ENCODE measurements around the gene RBBP8NL.

Gene RBBP8NL

DNA sequence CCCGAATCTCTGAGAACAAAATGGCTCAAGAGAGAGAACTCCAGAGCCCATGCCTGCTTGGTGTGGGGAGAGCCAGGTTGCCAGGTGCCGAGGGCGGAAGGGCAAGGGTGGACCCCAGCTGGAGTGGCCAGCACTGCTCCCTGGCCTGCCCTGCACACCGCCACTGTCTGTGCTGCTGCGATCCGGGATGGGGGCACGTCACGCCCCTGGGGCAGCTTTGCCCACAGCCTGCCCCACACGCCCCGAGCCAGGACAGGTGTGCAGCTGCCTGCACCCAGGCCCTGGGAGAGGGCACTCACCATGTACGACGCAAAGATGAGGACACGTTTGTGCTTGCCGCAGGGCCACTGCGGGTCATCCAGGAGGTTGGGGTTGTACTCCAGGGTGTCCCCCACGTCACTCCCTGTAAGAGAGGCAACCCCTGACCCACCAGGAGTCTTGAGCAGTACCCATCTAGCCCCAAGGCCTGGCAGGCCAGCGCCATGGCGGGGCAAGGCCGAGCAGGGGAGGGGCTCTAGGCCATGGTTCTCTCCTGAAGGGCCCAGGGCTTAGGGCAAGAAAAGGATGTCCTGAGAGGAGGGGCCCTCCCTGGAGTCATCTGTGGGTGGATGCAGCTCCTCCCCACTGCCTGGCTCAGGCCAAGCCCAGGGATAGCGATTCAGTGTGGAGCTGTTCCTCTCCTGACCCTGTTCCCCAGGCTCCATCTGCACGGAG, 34.6 kb downstream of the RBBP8NL start:
- no peak for DNase-seq (ENCODE audit: low spot score)

DNA sequence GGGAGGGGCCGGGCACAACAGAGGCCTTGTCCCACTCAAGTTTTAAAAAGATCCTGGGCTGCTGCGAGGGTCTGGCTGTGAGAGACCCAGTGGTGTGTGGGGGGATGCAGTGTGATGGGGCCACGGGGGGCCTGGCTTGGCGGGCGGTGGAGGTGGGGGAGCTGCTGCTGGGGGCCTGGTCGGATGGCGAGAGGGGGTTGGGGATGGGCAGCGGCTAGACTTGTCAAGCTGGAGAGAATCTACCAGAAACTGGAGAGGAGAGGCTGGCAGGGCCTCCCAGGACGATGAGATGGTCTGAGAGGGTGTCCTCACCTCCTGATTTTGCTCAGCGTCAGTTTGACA, 35.3 kb downstream of the RBBP8NL start:
- no peak for DNase-seq (ENCODE audit: low spot score)

GRCh38 chr20:62391165-62392076, 35.9 kb downstream of the RBBP8NL start:
- no peak for DNase-seq (ENCODE audit: low spot score)

DNA sequence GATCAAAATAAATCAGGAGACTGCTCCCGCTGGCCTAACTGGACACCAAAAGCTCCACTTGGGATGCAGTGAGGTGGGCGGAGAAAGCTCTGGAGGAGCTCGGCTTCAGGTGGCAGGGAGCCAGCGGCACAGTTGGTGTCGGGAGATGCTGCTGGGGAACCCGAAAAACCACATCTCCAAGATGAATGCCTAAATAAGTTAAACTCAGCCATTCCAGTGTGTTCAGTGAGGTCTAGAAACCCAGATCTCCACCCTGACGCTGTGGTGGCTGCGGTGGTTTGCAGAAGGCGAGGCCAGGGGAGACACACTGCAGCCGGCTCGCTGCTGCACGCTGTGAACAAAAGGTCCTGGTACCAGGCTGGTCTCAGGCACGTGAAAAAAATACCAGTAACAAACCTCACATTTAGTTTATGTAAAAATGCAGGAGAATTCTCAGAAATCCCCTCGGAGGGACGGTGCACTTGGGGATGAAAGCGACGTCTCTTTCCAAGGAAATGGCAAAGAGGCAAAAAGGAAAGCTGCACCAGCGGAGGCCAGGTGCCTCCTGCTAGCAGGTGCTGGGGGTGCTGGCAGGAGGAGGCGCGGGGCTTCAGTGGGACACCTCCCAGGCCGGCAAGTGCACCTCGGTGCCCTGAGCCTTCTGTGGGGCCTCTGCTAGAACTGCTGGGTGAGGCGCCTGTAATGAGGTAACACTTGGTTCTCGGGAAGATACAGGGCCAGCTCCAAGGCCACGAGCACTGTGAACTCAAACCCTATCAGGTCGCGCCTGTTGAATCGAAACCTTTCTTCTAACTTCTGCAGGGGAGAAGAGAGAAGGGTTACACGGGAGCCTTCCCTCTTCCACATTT, 36.8 kb downstream of the RBBP8NL start:
- no peak for DNase-seq (ENCODE audit: low spot score)

DNA sequence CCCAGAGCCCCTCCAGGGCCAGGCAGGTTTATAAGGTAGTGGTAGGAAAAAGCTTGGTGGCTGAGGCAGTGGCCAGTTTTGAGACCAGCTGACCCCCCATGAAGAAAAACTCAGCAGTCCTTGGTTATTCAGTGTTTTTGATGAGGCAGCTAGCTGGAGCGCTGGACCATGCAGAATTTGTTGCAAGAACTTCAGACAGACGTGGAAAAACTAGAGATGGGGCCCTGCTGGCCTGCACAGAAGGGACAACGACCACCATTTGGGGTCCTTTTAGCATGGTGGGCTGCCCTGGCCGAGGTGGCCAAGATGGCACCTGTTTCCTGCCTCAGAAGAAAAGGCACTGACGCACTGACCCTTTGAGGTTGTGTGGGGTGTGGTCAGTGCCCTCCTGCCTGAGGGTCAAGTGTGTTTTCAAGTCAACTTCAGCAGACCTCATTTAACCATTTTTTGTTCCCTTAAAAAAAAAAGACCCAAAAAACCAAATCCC, 37.7 kb downstream of the RBBP8NL start:
- DNase-seq (ENCODE audit: low spot score), result no peak

- DNase-seq (ENCODE audit: low spot score), result no peak
Observed at GRCh38 chr20:62388839-62389600, 38.3 kb downstream of the RBBP8NL start.

DNA sequence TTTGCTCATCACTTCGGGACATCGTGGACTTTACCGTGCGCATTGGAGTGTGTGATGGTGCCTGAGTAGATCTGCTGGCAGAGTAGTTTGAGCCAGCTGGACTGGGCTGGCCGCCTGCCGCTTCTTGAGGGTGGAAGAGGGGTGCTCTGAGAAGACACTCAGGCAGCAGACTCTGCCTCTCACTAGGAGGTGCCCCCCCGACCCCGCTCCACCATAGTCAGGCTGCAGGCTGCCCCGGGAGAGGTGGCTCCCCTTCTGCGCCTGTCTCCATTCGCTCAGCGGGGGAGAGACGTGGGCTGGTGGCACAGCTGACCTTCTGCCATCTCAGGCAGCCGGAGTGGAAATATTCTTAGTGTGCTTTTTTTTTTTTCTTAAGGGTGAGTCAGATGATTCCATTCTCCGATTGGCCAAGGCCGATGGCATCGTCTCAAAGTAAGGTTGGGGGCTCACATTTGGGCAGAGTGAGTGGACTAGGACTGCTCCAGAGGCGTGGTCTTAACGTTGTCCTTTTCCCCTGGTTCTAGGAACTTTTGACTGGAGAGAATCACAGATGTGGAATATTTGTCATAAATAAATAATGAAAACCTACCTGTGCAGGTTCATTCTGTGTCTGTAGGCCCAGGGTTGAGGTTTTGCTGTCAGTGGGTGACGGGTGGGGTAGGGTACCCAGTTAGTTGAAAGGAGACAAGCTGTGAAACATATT, 39.3 kb downstream of the RBBP8NL start:
- DNase-seq (ENCODE audit: low spot score), result no peak

DNA sequence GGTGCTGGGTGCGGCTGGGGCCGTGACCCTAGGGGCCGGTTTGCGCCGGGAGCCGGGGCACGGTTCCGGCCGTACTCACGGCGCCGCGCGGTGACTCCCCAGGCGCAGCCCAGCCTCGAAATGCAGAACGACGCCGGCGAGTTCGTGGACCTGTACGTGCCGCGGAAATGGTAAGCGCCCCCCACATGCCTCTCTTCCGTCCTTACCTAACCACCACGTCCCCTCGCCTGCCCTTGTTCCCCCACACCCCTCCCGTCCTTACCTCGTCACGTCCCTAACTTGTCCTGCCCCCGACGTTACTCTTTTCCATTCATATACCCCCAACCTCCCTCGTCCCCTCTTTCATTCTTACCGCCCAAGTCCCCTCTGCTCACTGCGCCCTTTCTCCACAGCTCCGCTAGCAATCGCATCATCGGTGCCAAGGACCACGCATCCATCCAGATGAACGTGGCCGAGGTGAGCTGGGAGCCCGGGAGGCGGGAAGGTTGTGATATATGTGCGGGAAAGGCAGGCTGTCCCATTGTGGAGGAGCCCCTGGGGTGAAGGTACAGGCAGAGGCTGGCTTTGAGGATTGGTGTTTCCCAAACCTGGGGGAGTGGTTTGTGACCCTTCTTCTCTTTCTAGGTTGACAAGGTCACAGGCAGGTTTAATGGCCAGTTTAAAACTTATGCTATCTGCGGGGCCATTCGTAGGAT, 40.0 kb downstream of the RBBP8NL start:
- no peak for DNase-seq (ENCODE audit: low spot score)

GRCh38 chr20:62386383-62387218, 40.7 kb downstream of the RBBP8NL start, which contains the start of gene RPS21:
RPS21 (plus strand) TSS chr20:62387103; CDS start chr20:62387339, 236 bp downstream.
- peak; percentile 98 for DNase-seq (ENCODE audit: low spot score)

- peak; percentile 97 for DNase-seq (ENCODE audit: low spot score)
Observed at GRCh38 chr20:62382306-62383198, 44.8 kb downstream of the RBBP8NL start.

GRCh38 chr20:62381842-62382241, 45.5 kb downstream of the RBBP8NL start:
- no peak for DNase-seq (ENCODE audit: low spot score)

DNA sequence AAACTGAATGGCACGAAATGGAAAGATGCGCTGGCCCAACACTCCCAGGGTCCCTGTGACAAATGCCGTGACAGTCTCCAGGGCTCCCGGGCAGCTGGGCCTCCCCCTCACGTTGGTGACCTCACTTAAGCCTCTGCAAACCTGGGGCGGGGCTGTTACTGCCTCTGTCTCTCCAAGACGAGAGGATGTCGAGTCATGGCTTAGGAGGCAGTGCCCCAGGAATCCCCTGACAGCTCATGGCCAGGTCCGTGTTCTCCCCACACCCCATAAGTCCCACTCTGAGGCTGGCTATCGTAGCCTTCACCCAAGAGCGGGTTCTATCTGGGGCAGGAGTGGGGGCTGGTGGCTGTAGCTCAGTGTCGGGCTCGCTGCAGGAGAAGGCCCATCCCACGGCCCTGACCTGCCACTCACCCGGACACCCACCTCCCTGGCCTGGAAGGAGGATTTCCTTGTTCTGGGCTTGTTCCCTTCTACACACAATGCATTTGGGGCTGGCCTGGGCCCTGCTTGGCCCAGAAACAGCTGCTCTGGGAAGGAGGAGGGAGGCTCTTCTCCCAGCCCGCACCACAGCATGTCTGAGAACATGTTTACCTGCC, 46.0 kb downstream of the RBBP8NL start:
- no peak for DNase-seq (ENCODE audit: low spot score)

DNA sequence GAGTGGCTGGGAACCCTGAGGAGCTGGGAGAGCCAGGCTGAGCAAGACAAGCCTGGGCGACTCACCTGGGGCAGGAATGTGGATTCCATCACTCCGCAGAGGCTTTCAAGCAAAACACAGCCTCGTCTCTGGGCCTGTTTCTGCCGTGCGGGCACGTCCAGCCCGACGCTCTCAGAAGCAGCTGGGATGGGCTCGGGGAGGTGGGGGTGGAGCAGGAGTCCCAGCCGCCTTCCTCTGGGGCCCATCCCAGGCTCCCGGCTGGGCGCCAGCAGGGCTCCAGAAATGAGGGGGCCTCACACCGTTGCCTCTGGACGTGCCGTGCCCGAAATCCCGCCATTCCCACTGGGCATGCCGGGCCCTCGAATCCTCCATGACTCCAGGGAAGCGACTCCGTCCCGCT, 49.1 kb downstream of the RBBP8NL start:
- no peak for DNase-seq (ENCODE audit: low spot score)

GRCh38 chr20:62377615-62378178, 49.6 kb downstream of the RBBP8NL start:
- no peak for DNase-seq (ENCODE audit: low spot score)

GRCh38 chr20:62377064-62377461, 50.3 kb downstream of the RBBP8NL start:
- DNase-seq (ENCODE audit: low spot score), result no peak

GRCh38 chr20:62376112-62377063, 51.0 kb downstream of the RBBP8NL start:
- peak; percentile 86 for DNase-seq (ENCODE audit: low spot score)
